Neural cell (in vitro differentiated cells): ENCODE data around the gene GOLGA2.

ENCODE experiments used
- CTCF ChIP-seq: fragments of 450-650 bp; IDR thresholded peaks from 2 replicates; pipeline ENCODE4 v1.5.1; 2014; ENCODE audit warnings: antibody characterized with exemption, mild to moderate bottlenecking, moderate library complexity; ENCODE audit not compliant: poor library complexity, severe bottlenecking
- POLR2AphosphoS5 ChIP-seq: IDR thresholded peaks from 2 replicates; pipeline ENCODE4 v1.6.1; 2012
- RAD21 ChIP-seq: fragments of 450-650 bp; conservative IDR thresholded peaks from 2 replicates; pipeline ENCODE4 v1.6.1; 2014; ENCODE audit warnings: antibody characterized with exemption, mild to moderate bottlenecking, moderate library complexity
- TAF1 ChIP-seq: IDR thresholded peaks from 2 replicates; pipeline ENCODE4 v1.6.1; 2012; ENCODE audit warnings: low read depth

- TF ChIP-seq CTCF (no peak), RAD21 (no peak), TAF1 (no peak), POLR2AphosphoS5 (no peak)
Measured at GRCh38 chr9:128297221-128297773, 21.5 kb upstream of the GOLGA2 start.
